ENCODE results near the gene PCBP1. TPM values are rescaled to one million over a fixed set of nuclear protein-coding genes. Genes with fewer than 3 reads are reported as not detected.
"Not testable (repeated sequence)": the region's sequence is repeated elsewhere in the genome, so short reads cannot be mapped to it uniquely, and the experiment has no call there.

Gene PCBP1
- total RNA-seq, 1 experiment from 2014 or later = 37.9 TPM

DNA sequence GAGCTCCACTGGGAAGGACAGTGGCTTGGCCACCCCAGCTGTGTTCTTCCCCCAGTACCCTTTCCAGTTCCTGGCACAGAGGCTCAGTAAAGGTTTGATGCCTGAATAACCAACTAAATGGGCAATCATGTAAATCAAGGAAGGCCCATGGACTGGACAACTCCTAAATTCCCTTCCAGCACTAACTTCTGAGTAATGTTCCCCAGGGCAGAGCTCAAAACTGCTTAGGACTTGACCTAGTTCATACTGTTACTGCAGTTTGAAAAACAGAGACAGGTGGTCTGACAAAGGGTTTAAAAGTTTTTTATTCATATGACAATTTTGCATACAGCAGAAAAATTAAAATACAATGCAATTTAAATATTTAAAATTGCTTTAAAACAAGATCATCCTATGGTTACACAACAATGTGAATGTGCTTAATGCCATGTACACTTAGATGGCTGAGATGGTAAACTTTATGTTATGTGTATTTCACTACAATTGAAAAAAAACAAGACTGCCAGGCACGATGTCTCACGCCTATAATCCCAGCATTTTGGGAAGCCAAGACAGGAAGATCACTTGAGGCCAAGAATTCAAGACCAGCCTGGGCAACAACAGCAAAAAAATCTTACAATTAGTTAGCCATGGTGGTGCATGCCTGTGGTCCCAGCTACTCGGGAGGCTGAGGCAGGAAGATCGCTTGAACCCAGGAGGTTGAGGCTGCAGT lies 26.2 kb downstream of the PCBP1 start:
- DNase-seq (ENCODE audit: low read depth, low spot score) = no peak
- in situ Hi-C loops (cut with HindIII; ENCODE audit: low pct_unique_long_range_greater_than_20kb, low sequenced_read_pairs) = no loop called here

- in situ Hi-C loops (cut with HindIII; ENCODE audit: low pct_unique_long_range_greater_than_20kb, low sequenced_read_pairs) = no loop called here
Measured at GRCh38 chr2:70115646-70116442, 28.6 kb downstream of the PCBP1 start.

DNA sequence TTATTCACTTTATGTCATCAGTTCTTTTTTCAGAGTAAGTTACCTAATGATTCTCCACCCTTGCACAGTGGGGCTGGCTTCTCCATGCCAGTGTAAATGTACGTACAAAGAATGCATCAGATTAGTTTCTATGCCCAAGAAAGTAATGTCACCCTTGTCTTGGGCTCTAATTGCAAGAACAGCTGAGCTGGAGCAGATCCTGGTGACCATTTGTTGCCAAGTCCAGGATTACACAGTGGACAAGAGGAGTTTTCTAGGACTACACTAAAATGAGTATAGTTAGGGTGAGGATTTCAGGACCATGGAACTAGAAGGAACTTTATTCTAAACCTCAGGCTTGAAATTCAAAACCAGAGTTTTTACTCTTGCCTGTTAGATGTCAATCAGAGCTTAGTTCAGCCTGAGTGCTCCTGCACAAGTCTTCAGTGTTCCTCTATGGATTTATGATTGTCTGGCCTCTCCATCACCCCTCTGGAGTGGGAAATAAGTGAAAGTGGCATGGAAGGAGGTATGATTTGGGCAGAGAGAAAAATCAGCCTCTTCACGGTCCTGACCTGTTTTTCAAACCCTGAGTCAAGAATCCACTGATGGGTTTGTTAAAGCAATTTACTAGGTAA lies 29.8 kb downstream of the PCBP1 start:
- DNase-seq (ENCODE audit: low read depth, low spot score) = no peak
- in situ Hi-C loops (cut with HindIII; ENCODE audit: low pct_unique_long_range_greater_than_20kb, low sequenced_read_pairs) = no loop called here

More at GRCh38 chr2:70115646-70116442, 28.6 kb downstream of the PCBP1 start:
- peak; percentile 83 for DNase-seq (ENCODE audit: low read depth, low spot score)

DNA sequence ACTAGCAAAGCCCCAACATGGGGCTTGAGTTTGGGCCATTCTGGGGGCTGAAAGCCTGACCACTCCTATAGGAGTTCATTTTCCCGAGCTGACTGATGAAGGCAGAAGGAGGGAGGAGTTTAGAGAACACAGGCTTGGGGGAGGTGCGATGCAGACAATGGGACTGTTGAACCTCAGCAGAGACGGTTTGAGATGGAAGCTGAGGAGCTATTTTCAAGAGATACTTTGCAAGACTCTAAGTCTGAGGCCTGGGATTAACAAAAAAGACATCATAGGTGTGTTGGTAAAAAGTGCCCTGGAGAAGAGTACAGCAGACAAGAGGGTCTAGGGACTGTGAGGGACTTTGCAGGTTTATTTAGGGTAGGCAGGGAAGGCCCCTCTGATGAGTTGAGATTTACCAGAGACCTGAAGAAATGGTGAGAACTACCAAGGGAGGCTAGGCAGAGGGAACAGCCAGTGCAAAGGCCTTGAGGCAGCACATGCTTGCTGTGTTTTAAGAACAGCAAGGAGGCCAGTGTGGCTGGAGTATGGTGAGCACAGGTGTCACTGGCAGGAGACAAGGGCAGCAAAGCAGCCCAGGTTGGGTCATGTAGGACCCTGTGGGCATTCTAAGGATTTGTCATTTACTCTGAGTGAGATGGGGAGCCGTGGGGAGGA lies 31.6 kb downstream of the PCBP1 start:
- in situ Hi-C loops (cut with HindIII; ENCODE audit: low pct_unique_long_range_greater_than_20kb, low sequenced_read_pairs) = no loop called here
- DNase-seq (ENCODE audit: low read depth, low spot score) = peak; percentile 86

GRCh38 chr2:70121627-70122372 lies 34.5 kb downstream of the PCBP1 start:
- no peak for DNase-seq (ENCODE audit: low read depth, low spot score)
- in situ Hi-C loops (cut with HindIII; ENCODE audit: low pct_unique_long_range_greater_than_20kb, low sequenced_read_pairs) = no loop called here

GRCh38 chr2:70122470-70122869 lies 35.2 kb downstream of the PCBP1 start:
- DNase-seq (ENCODE audit: low read depth, low spot score) = no peak
- in situ Hi-C loops (cut with HindIII; ENCODE audit: low pct_unique_long_range_greater_than_20kb, low sequenced_read_pairs) = no loop called here

DNA sequence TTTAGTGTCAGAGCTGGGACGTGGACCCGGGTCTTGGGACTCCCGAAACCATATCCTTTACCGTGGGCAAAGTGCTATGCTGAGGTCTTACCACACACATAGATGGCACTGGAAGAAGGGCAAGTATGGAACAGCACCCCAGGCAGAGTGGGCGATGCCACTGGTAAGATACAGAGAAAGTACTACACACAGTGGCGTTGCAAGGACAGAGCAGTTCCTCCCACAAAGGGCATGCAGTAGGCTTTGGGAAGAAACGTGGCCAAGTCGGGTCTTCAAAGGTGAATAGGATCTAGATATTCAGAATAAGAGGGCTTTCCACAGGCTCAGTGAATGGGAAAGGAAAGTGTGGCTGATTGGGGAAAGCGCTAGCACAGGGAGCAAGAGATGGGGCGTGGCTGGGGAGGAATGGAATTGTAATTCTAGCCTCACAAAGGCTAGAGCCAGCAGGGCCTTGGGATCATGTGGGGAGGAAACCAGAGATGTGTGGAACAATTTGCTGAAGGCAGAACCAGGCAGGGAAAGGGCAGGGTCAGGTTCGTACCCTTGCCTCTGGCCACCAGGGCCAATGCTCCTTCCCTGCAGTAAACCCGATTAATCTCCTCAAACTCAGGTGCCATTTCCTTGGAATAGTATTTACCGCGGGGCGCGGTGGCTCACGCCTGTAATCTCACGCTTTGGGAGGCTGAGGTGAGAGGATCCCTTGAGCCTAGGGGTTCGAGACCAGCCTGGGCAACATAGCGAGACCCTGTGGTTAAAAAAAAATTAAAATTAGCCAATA lies 36.0 kb downstream of the PCBP1 start:
- DNase-seq (ENCODE audit: low read depth, low spot score) = peak; percentile 90

GRCh38 chr2:70123829-70124116 lies 36.5 kb downstream of the PCBP1 start:
- DNase-seq (ENCODE audit: low read depth, low spot score) = no peak
- in situ Hi-C loops (cut with HindIII; ENCODE audit: low pct_unique_long_range_greater_than_20kb, low sequenced_read_pairs) = no loop called here

More for the DNA sequence above, 36.0 kb downstream of the PCBP1 start:
- in situ Hi-C loops (cut with HindIII; ENCODE audit: low pct_unique_long_range_greater_than_20kb, low sequenced_read_pairs) = no loop called here

GRCh38 chr2:70124983-70125480 lies 37.8 kb downstream of the PCBP1 start:
- in situ Hi-C loops (cut with HindIII; ENCODE audit: low pct_unique_long_range_greater_than_20kb, low sequenced_read_pairs) = no loop called here
- DNase-seq (ENCODE audit: low read depth, low spot score) = peak; percentile 71

- DNase-seq (ENCODE audit: low read depth, low spot score) = no peak
- in situ Hi-C loops (cut with HindIII; ENCODE audit: low pct_unique_long_range_greater_than_20kb, low sequenced_read_pairs) = no loop called here
Measured at GRCh38 chr2:70125498-70125898, 38.2 kb downstream of the PCBP1 start.

DNA sequence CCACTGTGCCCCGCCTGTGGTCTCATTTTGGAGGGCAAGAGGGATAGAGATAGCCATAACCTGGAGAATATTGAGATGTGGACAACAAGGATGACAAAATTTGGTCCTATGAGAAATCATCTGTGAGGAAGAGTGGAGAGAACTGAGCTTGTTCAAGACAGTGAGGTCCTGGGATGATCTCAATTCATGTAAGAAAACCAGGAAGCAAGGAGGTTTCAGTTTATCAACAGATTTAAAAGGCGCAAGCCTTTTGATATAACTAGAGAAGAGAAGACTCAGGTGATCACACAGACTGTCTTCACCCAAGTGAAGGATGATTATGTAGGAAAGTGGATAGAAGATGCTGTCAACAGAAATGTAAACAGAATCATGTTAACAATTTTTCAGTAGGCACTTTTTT lies 39.1 kb downstream of the PCBP1 start:
- in situ Hi-C loops (cut with HindIII; ENCODE audit: low pct_unique_long_range_greater_than_20kb, low sequenced_read_pairs) = no loop called here
- no peak for DNase-seq (ENCODE audit: low read depth, low spot score)

- in situ Hi-C loops (cut with HindIII; ENCODE audit: low pct_unique_long_range_greater_than_20kb, low sequenced_read_pairs) = no loop called here
- no peak for DNase-seq (ENCODE audit: low read depth, low spot score)
Measured at GRCh38 chr2:70128005-70128404, 40.7 kb downstream of the PCBP1 start.

- in situ Hi-C loops (cut with HindIII; ENCODE audit: low pct_unique_long_range_greater_than_20kb, low sequenced_read_pairs); DNase-seq (ENCODE audit: low read depth, low spot score): not testable (repeated sequence)
Measured at GRCh38 chr2:70131344-70132143, 44.3 kb downstream of the PCBP1 start.

DNA sequence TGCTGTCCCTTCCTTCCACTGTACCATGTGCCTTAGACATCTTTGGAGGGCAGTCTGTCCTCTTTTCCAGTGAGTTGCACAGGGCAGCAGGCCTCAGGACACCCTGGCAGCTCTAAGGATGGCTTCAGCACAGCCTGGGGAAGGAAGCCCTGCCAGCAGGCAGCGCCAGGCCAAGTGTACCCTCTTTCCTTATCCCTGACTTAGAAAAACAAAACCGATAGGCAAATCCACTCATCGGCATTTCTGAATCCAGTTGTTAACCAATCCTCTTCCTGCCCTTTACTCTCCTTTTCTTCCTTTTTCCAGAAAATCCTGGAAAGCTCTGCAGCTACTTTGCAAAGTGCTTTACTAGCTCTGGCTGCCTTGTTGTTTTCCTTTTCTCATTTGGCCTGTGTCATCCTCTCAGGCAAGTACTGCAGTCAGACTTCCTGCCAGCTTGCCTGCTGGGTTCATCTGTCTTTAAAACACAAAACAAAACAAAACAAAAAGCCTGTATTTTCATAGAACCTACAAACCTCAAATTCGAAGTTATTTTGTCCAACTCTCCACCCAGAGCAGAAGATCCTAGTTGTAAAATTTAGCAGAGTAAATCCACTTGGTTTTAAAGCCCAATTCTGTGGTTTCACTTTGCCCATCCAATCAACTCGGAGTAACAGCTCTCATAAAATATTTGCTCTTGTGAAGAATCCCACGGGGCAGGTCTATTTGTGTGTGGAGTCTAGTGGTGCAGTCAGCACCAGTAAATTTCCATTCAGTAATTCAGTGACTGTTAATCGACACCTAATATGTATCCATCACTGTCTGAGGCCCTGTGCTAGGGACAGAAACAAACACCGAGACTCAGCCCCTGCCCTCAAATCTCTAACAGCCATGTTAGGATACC lies 45.2 kb downstream of the PCBP1 start:
- in situ Hi-C loops (cut with HindIII; ENCODE audit: low pct_unique_long_range_greater_than_20kb, low sequenced_read_pairs) = no loop called here
- DNase-seq (ENCODE audit: low read depth, low spot score) = peak; percentile 64

- DNase-seq (ENCODE audit: low read depth, low spot score) = no peak
- in situ Hi-C loops (cut with HindIII; ENCODE audit: low pct_unique_long_range_greater_than_20kb, low sequenced_read_pairs) = no loop called here
Measured at GRCh38 chr2:70133127-70133452, 45.8 kb downstream of the PCBP1 start.
